Ovary (tissue), 10 donors: ENCODE results near the gene FAM210A. TPM values are rescaled to one million over a fixed set of nuclear protein-coding genes. Genes with fewer than 3 reads are reported as not detected.

Source experiments
- DNase-seq, 5 donors: peaks; one replicate each; pipeline ENCODE4 v3.0.0-alpha.2; 2019 to 2020
- H3K27ac ChIP-seq, 2 donors: fragments of 200-600 bp; one replicate each; pipeline versions ENCODE4 v1.5.1 to v1.8.0; 2019 to 2022
- H3K27me3 ChIP-seq: fragments of 200-600 bp; one replicate; pipeline ENCODE4 v1.8.0; 2022
- H3K36me3 ChIP-seq: fragments of 200-600 bp; sonication (generic); one replicate; pipeline ENCODE4 v1.5.1; 2019
- H3K4me1 ChIP-seq: one replicate; pipeline ENCODE4 v1.8.1; 2013; ENCODE audit warnings: mild to moderate bottlenecking, moderate library complexity; ENCODE audit not compliant: insufficient read depth
- H3K4me3 ChIP-seq: fragments of 200-600 bp; sonication (generic); one replicate; pipeline ENCODE4 v1.5.1; 2017
- H3K9me3 ChIP-seq, 2 donors: fragments of 200-600 bp in 1 of 2; sonication (generic) in 1 of 2; one replicate each; pipeline versions ENCODE4 v1.5.1 to v1.8.1; 2013 to 2019; ENCODE audit warnings: mild to moderate bottlenecking in 1 of 2, moderate library complexity in 1 of 2
- CTCF ChIP-seq, 3 donors: fragments of 450-650 bp in 2 of 3; fragments of 200-600 bp in 1 of 3; IDR thresholded peaks; one replicate each; pipeline versions ENCODE4 v1.5.1 to v1.8.0; 2016 to 2022; ENCODE audit warnings: antibody characterized with exemption in 3 of 3, mild to moderate bottlenecking in 1 of 3
- EP300 ChIP-seq: sonication (generic); formaldehyde crosslinking; IDR thresholded peaks from one replicate; pipeline ENCODE4 v1.6.1; 2017; ENCODE audit warnings: antibody characterized with exemption
- POLR2A ChIP-seq: fragments of 450-650 bp; IDR thresholded peaks from one replicate; pipeline ENCODE4 v1.6.1; 2017; ENCODE audit warnings: antibody characterized with exemption, mild to moderate bottlenecking, moderate library complexity
- WGBS, 3 donors: extraction: QIAGEN DNeasy Blood & Tissue Kit in 1 of 3; methylation state at CpG; one replicate each; pipeline versions ENCODE4 v1.1.5 to v1.1.7; 2013 to 2017; 5-methylcytosine and 5-hydroxymethylcytosine counted together
- intact Hi-C, 4 donors: fragments of 100-400 bp; cut with DNase I; formaldehyde crosslinking; loops; one replicate each; pipeline versions ENCODE4 v1.11.0 to v1.15.1; 2022 to 2023
- long read RNA-seq, 3 donors: library from polyadenylated mRNA in 2 of 3; unstranded in 2 of 3; transcript quantifications; one replicate each; pipeline ENCODE4 v2.0.0 and lab custom pipeline, GENCODE V29; 2021 to 2026
- polyA plus RNA-seq, 2 donors: library from polyadenylated mRNA; stranded (reverse); fragments of 200-250 nt in 1 of 2; fragments of 350-450 nt in 1 of 2; fragmentation: Illumina TruSeq in 1 of 2; extraction: RNeasy Lipid Tissue Mini Kit (QIAGEN cat#74804) in 1 of 2; gene quantifications; one replicate each; pipeline ENCODE4 v1.2.3, GENCODE V29; 2013 to 2014
- total RNA-seq, 7 donors: library from RNA; depleted of rRNA in 2 of 7; stranded (reverse); fragments of >200 nt in 2 of 7; fragmentation: NEBNext Ultra II Directional in 3 of 7; extraction: Animal tissue kit (Norgen Biotek cat#: 25700) in 3 of 7; gene quantifications; one replicate each; pipeline versions ENCODE4 v1.1.0 to v1.2.4, GENCODE V29; 2016 to 2023
- donor health status: DM: no; HTN: no; CAD: no; lungs with moderate emphysema.
- donor health status: DM: no; HTN: no; CAD: no.
- donor health status: Bipolar disorder and iron deficiency.
- donor health status: DM: yes; HTN: yes; CAD: no.
- donor health status: DM: no; HTN: no; CAD: no.
- donor health status: DM: yes; HTN: yes; CAD: no.

FAM210A gene
- total RNA-seq (10 to 100 TPM in 6 of 7 donors, 1 to 10 TPM in 1; 8.4 to 15.2 (median 12.6) TPM), polyA plus RNA-seq (10 to 100 TPM in 1 of 2 donors, 1 to 10 TPM in 1; 4.7 to 11.1 TPM)
- long read RNA-seq, donor 1, full-length matches to known transcripts, result 8 of 11 reads
- long read RNA-seq, donor 1, partial matches to known transcripts, result 0 of 11 reads
- long read RNA-seq, donor 1, other reads (novel, unspliced or antisense), result 3 of 11 reads
- long read RNA-seq, donor 2, full-length matches to known transcripts, result 8 of 76 reads
- long read RNA-seq, donor 2, partial matches to known transcripts, result 56 of 76 reads
- long read RNA-seq, donor 2, other reads (novel, unspliced or antisense), result 12 of 76 reads
- long read RNA-seq, donor 3, full-length matches to known transcripts, result 11 of 14 reads
- long read RNA-seq, donor 3, partial matches to known transcripts, result 0 of 14 reads
- long read RNA-seq, donor 3, other reads (novel, unspliced or antisense), result 3 of 14 reads

GRCh38 chr18:13726232-13726971, at the start of gene FAM210A, which contains the start of gene RNMT:
Gene FAM210A (minus strand): TSS chr18:13726558. CDS start chr18:13682077, 44,481 bp downstream.
Gene RNMT (plus strand): TSS chr18:13726673. CDS start chr18:13731518, 4,845 bp downstream.
- no peaks in the 10 kb centered on the region for H3K9me3 ChIP-seq
- peaks cover 5% of the 10 kb centered on the region for H3K4me1 ChIP-seq
- peak; percentile 67 for TF ChIP-seq POLR2A
- peak; percentile 77 for TF ChIP-seq EP300
- TF ChIP-seq CTCF (IDR thresholded peaks at IDR 0.05), result no peak
- H3K27ac ChIP-seq, result peak within 1 kb of the TSS; percentile 84 to 89
- intact Hi-C loops, result loop anchor here in 2 of 4 donors (5.0 to 10.0 kb wide), 2 partner anchors 592 to 779 kb away; partner anchors contain the start of gene SEH1L (in 1 of the 2)
- peak; percentile 94 to 96 (median 95) for DNase-seq
- H3K4me3 ChIP-seq, result peak within 1 kb of the TSS; percentile 97
- WGBS, 3 donors, result 0 to 1% (median 0%) methylated on average over 20 to 76 of the region's 76 CpGs
- H3K36me3 ChIP-seq, result no peaks in the 10 kb centered on the region
- H3K27me3 ChIP-seq, result no peaks in the 10 kb centered on the region

- no peak for DNase-seq
- no peak for TF ChIP-seq CTCF (IDR thresholded peaks at IDR 0.05)
- no peak for TF ChIP-seq EP300
- no peak for TF ChIP-seq POLR2A
- Histone ChIP-seq H3K4me1 (no peaks in the 10 kb centered on the region), H3K36me3 (no peaks in the 10 kb centered on the region), H3K27ac (no peak overlapping the region), H3K9me3 (no peaks in the 10 kb centered on the region), H3K27me3 (no peaks in the 10 kb centered on the region), H3K4me3 (no peak overlapping the region)
- 41 to 54% (median 45%) methylated on average over 3 of the region's 3 CpGs for WGBS, 3 donors
- intact Hi-C loops, result no loop called here
Observed at GRCh38 chr18:13775058-13775457, 48.7 kb upstream of the FAM210A start.

- Histone ChIP-seq H3K4me3 (no peak overlapping the region), H3K4me1 (no peaks in the 10 kb centered on the region), H3K27ac (no peak overlapping the region), H3K9me3 (no peaks in the 10 kb centered on the region), H3K27me3 (no peaks in the 10 kb centered on the region), H3K36me3 (no peaks in the 10 kb centered on the region)
- no peak for DNase-seq
- WGBS, 3 donors, result 92 to 95% (median 94%) methylated on average over 3 of the region's 3 CpGs
- intact Hi-C loops, result no loop called here
- TF ChIP-seq CTCF (IDR thresholded peaks at IDR 0.05) (no peak), POLR2A (no peak), EP300 (no peak)
Observed at GRCh38 chr18:13762690-13763439, 36.5 kb upstream of the FAM210A start.

- no peaks in the 10 kb centered on the region for H3K4me1 ChIP-seq
- TF ChIP-seq EP300 (no peak), CTCF (IDR thresholded peaks at IDR 0.05) (no peak), POLR2A (no peak)
- no peaks in the 10 kb centered on the region for H3K27me3 ChIP-seq
- intact Hi-C loops, result no loop called here
- no peaks in the 10 kb centered on the region for H3K36me3 ChIP-seq
- no peak overlapping the region for H3K27ac ChIP-seq
- H3K4me3 ChIP-seq, result no peak overlapping the region
- no peaks in the 10 kb centered on the region for H3K9me3 ChIP-seq
- no peak for DNase-seq
Observed at GRCh38 chr18:13760047-13760446, 33.7 kb upstream of the FAM210A start.
